ENCODE measurements around the gene SECISBP2.

SECISBP2 gene

GRCh38 chr9:89363921-89364665 is 45.8 kb downstream of the SECISBP2 start:
- no peak for TF ChIP-seq CTCF (IDR thresholded peaks at IDR 0.05; ENCODE audit: low read depth, low read length)
- H3K4me3 ChIP-seq (ENCODE audit: low read depth, low read length) = no peak overlapping the region
- H3K27me3 ChIP-seq = no peaks in the 10 kb centered on the region
- H3K9me3 ChIP-seq = no peaks in the 10 kb centered on the region
- peaks cover 17% of the 10 kb centered on the region for H3K4me1 ChIP-seq
- peaks cover 17% of the 10 kb centered on the region for H3K36me3 ChIP-seq
- no peak for DNase-seq

GRCh38 chr9:89364666-89365531 is 46.6 kb downstream of the SECISBP2 start:
- Histone ChIP-seq H3K9me3 (no peaks in the 10 kb centered on the region), H3K36me3 (peaks cover 17% of the 10 kb centered on the region), H3K27me3 (no peaks in the 10 kb centered on the region), H3K4me1 (peaks cover 9% of the 10 kb centered on the region; the same call in 1 of the 2 replicates), H3K4me3 (ENCODE audit: low read depth, low read length) (no peak overlapping the region)
- no peak for TF ChIP-seq CTCF (IDR thresholded peaks at IDR 0.05; ENCODE audit: low read depth, low read length)
- DNase-seq = no peak

DNA sequence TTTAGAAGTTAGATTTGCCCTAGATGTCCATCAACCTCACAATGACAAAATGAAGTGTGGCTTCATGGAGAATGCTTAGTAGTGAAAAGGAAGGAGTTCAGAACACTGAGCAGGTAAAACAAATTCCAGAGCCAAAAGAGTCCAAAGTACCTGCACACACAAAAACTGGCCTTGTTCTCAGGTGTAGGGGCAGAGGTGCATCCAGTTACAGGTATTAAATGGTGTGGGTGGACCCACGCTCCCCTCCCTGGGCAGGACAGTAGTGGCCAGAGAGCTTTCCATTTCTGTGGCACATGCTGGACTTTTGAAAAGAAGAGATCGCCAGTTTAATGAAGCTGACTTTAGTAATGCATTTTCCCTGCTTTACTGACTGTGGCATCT is 47.2 kb downstream of the SECISBP2 start:
- no peak for DNase-seq
- no peak for TF ChIP-seq CTCF (IDR thresholded peaks at IDR 0.05; ENCODE audit: low read depth, low read length)
- H3K4me3 ChIP-seq (ENCODE audit: low read depth, low read length) = no peak overlapping the region
- peaks cover 17% of the 10 kb centered on the region for H3K36me3 ChIP-seq
- 0 out of 2 replicates have a peak, but pooled peaks cover 5% of the 10 kb centered on the region for H3K4me1 ChIP-seq
- H3K27me3 ChIP-seq = no peaks in the 10 kb centered on the region
- H3K9me3 ChIP-seq = no peaks in the 10 kb centered on the region

DNA sequence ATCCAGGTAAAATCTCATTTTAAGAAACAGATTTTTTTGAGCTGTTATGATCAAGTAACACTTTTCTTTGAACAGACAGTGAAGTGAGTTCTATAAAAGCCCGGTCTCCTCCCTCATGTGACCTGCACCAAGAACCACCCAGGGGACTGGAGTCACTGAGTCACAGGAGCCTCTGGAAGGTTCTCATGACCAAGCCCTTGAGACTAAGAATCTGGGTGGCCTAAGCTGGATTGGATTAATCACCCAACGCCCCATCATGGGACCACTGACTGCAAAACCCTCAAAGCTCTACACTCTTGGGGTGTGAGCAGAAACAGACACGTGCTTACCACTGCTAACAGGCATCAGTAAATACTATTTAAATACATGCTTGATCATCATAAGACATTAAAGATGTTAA is 48.4 kb downstream of the SECISBP2 start:
- Histone ChIP-seq H3K9me3 (no peaks in the 10 kb centered on the region), H3K36me3 (peaks cover 5% of the 10 kb centered on the region), H3K27me3 (no peaks in the 10 kb centered on the region), H3K4me3 (ENCODE audit: low read depth, low read length) (no peak overlapping the region), H3K4me1 (no peaks in the 10 kb centered on the region)
- TF ChIP-seq CTCF (IDR thresholded peaks at IDR 0.05; ENCODE audit: low read depth, low read length) = no peak
- no peak for DNase-seq

DNA sequence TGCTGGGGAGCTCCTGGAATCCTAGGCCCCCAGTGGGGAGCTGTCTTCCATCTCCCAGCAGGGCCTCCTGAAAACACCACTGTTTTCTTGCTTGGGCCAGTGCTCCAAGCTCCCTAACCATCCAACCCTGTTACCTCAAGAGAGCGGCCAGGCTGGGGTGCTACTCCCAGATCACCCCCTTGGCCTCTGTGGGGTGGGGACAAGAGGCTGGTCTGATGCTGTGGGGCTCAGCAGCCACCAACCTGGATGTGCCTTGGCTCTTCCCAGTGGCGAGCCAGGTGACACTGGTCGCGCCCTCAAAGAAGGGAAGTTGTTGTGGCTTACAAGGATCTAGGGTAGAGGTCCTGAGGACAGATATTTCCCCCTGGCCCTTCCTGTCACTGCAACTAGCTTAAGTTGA is 49.0 kb downstream of the SECISBP2 start:
- Histone ChIP-seq H3K27me3 (no peaks in the 10 kb centered on the region), H3K36me3 (no peaks in the 10 kb centered on the region), H3K4me1 (no peaks in the 10 kb centered on the region), H3K9me3 (no peaks in the 10 kb centered on the region), H3K4me3 (ENCODE audit: low read depth, low read length) (no peak overlapping the region)
- no peak for TF ChIP-seq CTCF (IDR thresholded peaks at IDR 0.05; ENCODE audit: low read depth, low read length)
- DNase-seq = no peak

Measured in BE2C (cell line).